Activated CD4-positive, CD25-positive, alpha-beta regulatory T cell treated with anti-CD3 and anti-CD28 coated beads, Interleukin-2, amount 50 U/mL, for 16 hours (primary cell): Measurements from ENCODE around the gene SIAH2.

ENCODE experiments used
- DNase-seq: peaks from one replicate; pipeline ENCODE4 v3.0.0-alpha.2; 2020; ENCODE audit warnings: low read depth, low spot score

Gene SIAH2

DNA sequence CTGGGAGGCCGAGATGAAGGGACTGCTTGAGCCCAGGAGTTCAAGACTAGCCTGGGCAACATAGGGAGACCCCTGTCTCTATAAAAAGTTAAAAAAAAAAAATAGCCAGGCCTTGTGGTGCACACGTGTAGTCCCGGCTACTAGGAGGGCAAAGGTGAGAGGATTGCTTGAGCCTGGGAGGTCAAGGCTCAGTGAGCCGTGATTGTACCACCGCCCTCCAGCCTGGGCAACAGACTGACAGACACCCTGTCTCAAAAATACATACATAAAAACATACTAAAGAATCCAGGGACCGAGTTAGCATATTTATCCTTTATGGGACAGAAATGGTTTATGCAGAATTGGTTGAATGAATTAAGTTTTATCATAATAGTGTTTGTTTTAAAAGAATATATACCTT, 13.7 kb downstream of the SIAH2 start:
- DNase-seq = no peak

DNA sequence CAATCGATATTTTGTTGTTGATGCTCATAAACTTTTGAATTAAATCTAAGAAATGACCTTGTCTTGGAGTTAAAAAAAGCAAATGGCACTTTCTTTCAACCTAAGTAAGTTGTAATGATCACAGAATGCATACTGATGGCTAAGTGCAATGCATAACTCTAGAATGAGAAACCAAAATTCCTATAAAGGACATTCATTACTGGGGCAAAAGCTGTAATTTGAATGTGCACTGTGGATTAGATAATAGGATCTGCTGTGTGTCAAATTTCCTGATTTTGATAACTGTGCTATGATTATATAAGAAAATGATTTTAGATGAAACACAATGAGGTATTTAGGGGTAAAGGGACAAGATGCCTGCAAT, 14.3 kb downstream of the SIAH2 start:
- no peak for DNase-seq

GRCh38 chr3:150747886-150748683, 14.9 kb downstream of the SIAH2 start:
- DNase-seq = no peak

DNA sequence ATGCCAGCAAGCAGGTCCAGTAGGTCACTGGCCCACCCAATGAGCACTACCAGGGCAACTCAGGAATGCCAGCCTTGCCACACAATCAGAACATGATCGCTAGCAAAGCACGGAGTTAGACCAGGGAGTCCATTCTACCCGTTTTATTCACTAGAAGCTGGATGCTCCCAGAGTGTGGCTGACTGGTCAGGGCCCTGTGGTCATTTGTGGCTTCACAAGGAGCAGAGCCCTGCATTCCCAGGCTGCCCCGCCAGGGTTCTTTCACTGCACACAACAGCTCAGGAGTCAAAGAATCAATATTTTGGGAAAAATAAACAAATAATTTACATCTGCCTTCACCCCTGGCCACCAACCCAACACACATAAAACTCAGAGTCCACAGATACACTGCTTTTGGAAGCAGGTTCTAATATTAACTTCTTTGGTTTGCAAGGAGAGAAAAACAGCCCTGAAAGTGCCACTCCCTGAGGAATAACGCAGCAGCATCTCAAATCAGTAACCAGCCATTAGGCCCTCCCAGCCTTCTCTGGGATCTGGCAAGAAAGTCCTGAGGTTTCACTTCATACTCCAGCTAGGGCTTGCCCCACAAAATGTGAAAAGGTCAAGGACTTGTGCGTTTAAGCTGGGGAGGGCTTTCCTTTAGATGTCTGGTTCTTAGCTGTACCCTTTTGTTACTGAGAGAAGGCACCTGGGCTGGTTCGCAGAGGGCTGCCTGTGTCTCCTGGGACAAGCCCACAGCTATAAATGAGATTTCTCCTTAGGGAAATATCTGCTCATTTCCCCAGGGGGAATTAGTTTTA, 16.0 kb downstream of the SIAH2 start:
- DNase-seq = no peak

DNA sequence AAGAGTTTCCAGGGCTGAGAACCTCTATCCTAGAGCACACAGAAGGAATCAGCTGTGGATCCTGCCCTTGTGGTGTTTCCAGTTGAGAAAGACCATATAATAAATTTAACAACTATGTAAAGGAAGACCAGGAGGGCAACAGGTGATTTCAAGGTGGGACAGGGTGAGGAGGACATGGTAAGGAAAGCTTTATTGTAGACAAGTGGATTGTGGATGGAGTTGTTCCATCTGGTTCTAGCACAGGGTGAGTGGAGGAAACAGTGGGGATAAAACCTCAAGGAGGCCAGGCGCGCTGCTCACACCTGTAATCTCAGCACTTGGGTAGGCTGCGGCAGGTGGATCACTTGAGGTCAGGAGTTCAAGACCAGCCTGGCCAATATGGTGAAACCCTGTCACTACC, 17.1 kb downstream of the SIAH2 start:
- no peak for DNase-seq

DNA sequence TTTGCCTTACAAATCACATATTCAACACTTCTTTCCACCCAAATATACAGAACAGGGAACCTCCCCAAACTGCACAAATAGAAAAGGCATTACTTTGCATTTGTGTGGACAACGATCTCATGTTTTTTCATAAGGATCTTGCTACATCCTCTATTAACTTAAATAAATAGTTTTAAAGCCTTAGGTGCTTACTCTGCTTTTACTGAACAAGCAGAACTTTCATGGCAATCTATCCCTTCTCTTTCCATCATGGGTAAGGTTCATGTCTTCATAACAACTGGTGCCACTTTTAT, 18.1 kb downstream of the SIAH2 start:
- DNase-seq = no peak

GRCh38 chr3:150744041-150744918, 18.7 kb downstream of the SIAH2 start:
- no peak for DNase-seq

- no peak for DNase-seq
Measured at GRCh38 chr3:150743508-150743907, 19.5 kb downstream of the SIAH2 start.

DNA sequence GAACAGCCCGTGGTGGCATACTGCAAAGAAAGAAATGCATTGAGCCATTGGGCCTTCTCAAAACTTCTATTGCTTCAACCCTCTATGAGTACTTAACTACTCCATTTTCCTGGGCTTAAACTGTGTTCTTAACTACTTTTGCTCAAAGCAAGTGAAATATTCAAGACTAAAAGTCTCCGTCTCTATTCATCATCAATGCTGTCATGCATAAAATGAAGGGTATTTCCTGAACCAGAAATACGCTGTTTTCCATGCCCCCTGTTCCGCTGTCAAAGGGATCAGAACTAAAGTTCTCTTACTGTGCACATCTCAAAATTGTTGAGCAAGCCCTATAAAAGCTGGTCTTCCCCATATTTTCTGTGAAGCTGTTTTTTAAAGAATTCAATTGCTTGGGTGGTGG, 20.3 kb downstream of the SIAH2 start:
- no peak for DNase-seq

GRCh38 chr3:150742141-150742523, 20.8 kb downstream of the SIAH2 start:
- DNase-seq = no peak

DNA sequence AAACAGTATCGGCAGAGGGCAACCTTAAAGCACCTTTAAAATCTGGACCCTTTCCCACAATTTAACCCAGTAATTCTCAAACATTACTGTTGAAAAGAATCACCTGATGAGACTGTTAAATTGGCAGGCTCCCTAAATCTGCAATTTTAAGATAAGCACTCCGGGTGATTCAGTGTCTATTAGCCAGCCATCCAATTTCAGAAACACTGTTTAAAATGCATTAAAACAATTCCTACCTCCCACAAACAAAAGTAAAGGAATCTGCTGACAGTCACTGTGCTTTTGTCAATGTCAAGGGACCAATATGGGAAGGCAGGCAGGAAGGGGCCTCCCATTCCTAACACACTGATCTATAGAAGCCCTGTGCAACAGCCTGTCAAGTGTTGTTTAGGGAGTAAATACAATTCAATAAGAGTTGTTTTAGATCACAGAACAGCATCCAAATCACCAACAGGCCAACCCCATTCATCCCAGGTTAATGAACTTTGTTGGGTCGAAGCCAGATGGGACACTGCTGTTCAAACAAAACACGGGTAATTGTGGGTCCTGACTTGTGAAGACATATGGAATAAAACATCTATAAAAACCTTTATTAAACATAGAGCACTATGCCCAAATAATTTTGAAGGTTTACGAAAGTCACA, 21.4 kb downstream of the SIAH2 start:
- DNase-seq = no peak

DNA sequence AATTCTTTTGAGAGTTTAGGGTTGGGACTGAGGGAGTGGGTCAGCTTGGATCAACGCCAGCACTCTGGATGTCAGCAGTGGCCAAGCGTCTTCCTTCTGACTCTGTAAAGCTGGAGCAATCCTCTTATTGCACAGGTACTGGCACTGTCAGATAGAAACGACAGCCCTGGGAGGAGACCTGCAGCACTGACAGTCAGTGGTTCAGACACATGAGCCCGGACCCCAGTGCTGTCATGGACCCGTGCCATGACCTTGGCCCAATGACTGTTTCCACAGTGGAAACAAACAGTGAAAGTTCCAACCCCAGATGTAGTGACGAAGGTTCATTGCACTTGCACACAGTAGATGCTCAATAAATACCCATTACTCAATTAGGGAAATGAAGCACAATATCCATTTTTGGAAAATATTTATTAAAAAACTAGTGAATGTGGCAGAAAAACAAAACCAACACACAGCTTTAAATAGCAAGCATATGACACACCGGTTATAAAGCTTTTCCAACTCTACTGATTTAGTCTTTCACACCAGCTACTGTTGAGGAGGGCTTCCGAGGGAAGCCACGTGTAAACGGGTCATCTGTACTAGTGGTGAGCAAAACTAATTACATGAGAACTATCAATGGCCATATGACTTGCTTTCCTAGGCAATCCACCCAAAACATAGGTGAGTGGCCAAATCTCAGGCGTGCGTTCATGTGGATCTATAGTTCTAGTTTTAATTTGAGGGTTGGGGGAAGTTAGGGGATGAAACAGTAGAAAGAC, 22.1 kb downstream of the SIAH2 start:
- DNase-seq = no peak

DNA sequence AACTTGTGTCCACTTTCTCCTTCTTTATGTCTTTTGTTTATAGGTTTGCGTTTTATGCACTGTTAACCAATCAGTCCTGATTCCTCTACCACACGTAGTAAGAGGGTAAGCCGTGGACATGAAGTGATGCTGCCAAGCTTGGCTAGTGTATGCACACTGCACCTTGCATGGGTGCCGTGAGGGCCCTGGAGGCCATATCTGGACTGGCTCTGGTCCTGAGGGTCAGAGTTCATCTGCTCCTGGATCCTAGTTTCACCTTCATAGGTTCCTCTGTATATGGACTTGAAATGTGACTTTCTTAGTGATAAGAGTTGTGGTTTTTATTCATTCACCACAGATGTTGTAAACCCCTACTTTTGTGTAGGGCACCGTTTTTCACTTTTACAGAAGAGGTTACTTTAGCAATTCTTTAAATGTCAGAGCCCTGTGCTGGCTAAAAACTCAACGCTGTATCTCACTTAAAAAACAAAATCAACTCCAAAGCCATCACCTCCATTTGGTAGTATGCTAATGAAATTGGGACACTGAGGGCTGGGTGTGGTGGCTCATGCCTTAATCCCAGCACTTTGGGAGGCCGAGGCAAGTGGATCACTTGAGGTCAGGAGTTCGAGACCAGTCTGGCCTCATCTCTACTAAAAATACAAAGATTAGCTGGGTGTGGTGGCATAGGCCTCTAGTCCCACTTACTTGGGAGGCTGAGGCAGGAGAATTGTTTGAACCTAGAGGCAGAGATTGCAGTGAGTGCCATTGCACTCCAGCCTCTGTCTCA, 22.9 kb downstream of the SIAH2 start:
- DNase-seq = no peak

DNA sequence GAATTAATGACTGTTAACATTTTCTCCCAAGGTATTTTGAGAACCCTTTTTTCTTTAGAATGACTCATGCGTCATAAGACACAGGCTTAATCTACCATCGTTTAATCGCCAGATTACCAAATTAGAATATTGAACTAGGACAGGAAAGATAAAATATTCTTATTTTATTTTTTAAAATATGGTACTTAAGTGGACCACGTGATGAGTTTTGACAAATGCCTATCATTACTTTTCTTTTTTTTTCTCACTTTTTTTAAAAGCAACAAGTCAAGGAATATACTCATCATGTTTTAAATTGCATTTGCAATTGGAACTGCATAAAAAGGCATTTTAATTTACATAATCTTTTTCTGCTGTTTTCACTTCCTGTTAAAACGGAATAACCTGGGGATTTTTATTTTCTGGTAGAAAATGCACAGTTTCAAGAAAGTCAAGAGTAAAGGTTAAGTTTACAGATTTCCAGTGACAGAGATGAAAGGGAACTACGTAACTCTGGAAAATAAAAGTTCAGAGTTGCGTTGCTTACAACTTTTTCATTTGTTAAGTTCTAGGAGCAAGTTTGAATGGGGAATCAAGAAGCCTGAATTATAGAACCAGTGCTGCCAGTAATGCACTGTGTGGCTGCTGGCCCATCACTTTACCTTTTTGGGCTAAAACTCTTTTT, 23.6 kb downstream of the SIAH2 start:
- DNase-seq = no peak

- no peak for DNase-seq
Measured at GRCh38 chr3:150738688-150739087, 24.3 kb downstream of the SIAH2 start.

GRCh38 chr3:150737874-150738679, 24.9 kb downstream of the SIAH2 start:
- no peak for DNase-seq

- DNase-seq = no peak
Measured at GRCh38 chr3:150736903-150737832, 25.8 kb downstream of the SIAH2 start.

DNA sequence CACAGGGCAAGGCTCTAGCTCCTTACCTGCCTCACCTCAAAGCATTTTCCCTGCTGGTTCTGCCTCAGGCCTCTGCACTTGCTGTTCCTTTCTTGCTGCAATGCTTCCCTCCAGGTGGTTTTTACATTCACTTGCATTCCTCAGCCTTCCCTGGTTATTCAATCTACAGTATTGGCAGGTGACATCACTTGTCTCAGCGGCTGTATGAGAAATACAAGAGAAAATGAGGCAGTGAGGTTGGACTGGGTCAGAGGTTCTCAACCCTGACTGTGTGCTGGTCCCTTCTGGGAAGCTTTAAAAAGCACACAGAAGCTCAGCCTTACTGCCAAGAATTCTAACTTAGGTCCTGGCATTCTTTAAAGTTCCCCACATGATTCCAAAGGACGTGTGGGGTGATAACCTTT, 26.7 kb downstream of the SIAH2 start:
- DNase-seq = no peak
